Measurements from ENCODE around the gene ADAMTS14. TPM values are rescaled to one million over a fixed set of nuclear protein-coding genes. Genes with fewer than 3 reads are reported as not detected.

Gene ADAMTS14
- total RNA-seq, 3 donors from 2014 or later: under 0.01 to 0.15 (median under 0.01) TPM

DNA sequence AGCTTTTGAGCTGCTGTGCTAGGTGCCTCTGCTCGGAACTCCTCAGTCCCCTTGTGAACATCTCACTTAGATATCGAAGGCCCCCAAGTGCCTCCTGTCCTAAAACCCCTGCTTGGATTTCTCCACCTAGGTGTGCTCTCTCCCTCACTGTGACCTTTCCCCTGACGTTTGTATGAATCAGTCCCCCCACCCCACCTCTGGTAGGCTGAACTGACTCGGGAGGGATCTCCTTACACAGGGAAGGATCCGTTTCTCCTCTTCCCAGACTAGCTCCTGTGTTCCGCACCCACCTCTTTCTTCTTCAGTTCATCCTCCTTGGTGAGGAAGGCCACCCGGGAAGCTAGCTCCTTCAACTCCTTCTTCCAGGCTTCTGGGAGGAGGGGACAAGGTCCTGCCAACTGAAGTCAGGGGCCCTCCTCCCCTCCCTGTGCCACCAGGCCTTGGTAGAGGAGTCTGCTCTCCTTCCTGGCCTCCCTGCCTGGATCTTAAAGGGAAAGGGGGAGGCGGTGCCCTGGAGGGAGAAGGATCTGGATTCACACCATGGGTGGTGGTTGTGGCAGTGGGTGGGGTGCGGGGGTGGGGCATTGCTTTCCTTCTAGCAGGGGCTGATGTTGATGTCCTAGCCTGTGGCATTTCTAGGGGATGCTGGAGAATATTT lies 106.1 kb downstream of the ADAMTS14 start:
- no peaks in the 10 kb centered on the region for H3K4me1 ChIP-seq
- no peak overlapping the region for H3K27ac ChIP-seq
- no peaks in the 10 kb centered on the region for H3K9me3 ChIP-seq
- H3K36me3 ChIP-seq: no peaks in the 10 kb centered on the region
- TF ChIP-seq POLR2A (IDR thresholded peaks at IDR 0.05): no peak
- TF ChIP-seq, protein P1, sequence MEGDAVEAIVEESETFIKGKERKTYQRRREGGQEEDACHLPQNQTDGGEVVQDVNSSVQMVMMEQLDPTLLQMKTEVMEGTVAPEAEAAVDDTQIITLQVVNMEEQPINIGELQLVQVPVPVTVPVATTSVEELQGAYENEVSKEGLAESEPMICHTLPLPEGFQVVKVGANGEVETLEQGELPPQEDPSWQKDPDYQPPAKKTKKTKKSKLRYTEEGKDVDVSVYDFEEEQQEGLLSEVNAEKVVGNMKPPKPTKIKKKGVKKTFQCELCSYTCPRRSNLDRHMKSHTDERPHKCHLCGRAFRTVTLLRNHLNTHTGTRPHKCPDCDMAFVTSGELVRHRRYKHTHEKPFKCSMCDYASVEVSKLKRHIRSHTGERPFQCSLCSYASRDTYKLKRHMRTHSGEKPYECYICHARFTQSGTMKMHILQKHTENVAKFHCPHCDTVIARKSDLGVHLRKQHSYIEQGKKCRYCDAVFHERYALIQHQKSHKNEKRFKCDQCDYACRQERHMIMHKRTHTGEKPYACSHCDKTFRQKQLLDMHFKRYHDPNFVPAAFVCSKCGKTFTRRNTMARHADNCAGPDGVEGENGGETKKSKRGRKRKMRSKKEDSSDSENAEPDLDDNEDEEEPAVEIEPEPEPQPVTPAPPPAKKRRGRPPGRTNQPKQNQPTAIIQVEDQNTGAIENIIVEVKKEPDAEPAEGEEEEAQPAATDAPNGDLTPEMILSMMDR (IDR thresholded peaks at IDR 0.05): no peak
- TF ChIP-seq POLR2AphosphoS5 (IDR thresholded peaks at IDR 0.05): no peak
- intact Hi-C loops (cut with DNase I; ENCODE audit: low total_unique reads): no loop called here
- H3K27me3 ChIP-seq: no peaks in the 10 kb centered on the region
- H3K4me3 ChIP-seq: no peak overlapping the region
- peak in 1 of 2 donors; percentile 7 for DNase-seq (ENCODE audit: low spot score in 2 of 2)

DNA sequence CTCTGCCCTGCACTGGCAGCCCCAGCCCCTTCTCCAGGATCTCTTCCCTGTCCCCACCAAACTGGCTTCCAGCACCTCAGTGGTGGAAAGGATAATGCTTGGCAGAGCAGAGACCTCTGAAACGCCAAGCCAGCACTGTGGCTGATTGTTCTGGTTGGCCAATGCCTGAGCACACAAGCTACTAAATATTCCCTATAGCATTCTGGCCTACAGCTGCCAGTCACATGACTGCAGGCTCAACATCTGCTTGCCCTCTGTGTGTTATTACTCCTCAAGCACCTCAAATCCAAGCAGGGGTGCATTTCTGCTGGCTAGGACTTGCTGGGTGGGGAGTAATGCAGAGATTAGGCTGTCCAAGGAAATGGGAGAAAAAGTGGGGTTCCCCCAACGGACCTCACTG lies 106.8 kb downstream of the ADAMTS14 start:
- TF ChIP-seq POLR2AphosphoS5 (IDR thresholded peaks at IDR 0.05): no peak
- TF ChIP-seq, protein P1 (IDR thresholded peaks at IDR 0.05): no peak
- no peak for TF ChIP-seq POLR2A (IDR thresholded peaks at IDR 0.05)
- Histone ChIP-seq H3K27ac (no peak overlapping the region), H3K4me1 (no peaks in the 10 kb centered on the region), H3K36me3 (no peaks in the 10 kb centered on the region), H3K27me3 (no peaks in the 10 kb centered on the region), H3K9me3 (no peaks in the 10 kb centered on the region), H3K4me3 (no peak overlapping the region)
- intact Hi-C loops (cut with DNase I; ENCODE audit: low total_unique reads): no loop called here
- DNase-seq (ENCODE audit: low spot score in 2 of 2): peak in 1 of 2 donors; percentile 6

DNA sequence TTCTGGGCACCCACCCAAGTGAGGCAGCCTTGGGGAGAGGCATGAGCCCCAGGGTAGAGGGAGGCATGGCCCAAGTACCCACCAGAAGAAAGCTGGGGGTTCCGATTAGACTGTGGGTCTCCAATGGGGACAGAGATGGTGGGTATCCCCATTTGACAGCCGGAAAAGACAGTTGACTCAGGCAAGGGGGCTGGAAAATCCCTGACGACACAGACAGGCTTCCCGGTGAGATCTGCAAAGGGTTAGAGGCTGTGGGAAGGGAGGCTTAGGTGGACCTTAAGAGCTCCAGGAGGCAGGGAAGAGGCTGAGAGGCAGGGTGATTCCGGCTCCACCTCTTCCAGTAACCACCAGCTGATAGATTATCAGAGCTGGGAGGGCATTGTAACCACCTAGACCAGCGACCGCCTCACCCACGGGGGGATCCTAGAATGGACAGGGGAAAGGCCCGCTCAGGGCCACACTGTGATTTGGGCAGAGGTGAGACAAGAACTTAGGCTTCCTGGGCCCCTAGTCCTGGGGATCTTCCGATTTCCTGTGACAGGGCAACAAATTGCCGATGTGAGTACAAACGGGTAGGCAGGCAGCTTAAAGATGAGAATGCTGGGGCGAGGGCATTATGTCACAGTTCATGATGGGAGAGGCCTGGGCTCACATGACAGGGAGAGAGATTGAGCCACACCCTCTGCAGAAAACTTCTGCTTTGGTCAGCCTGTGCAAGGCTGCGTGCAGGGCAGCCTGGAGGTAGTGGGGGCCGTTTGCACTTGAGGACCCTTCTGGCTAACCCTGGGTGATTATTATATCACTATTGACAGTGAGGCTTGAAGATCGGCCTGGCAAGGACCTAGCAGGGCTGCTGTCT lies 107.4 kb downstream of the ADAMTS14 start:
- no peak for DNase-seq (ENCODE audit: low spot score in 2 of 2)
- H3K4me1 ChIP-seq: no peaks in the 10 kb centered on the region
- intact Hi-C loops (cut with DNase I; ENCODE audit: low total_unique reads): loop anchor here (5.0 kb wide), 1 partner anchor 962 kb away; no protein-coding TSS in a partner anchor
- H3K27ac ChIP-seq: no peak overlapping the region
- H3K4me3 ChIP-seq: no peak overlapping the region
- TF ChIP-seq POLR2AphosphoS5 (IDR thresholded peaks at IDR 0.05) (no peak), POLR2A (IDR thresholded peaks at IDR 0.05) (no peak)
- TF ChIP-seq, protein P1 (IDR thresholded peaks at IDR 0.05): no peak
- no peaks in the 10 kb centered on the region for H3K36me3 ChIP-seq
- H3K9me3 ChIP-seq: no peaks in the 10 kb centered on the region
- H3K27me3 ChIP-seq: no peaks in the 10 kb centered on the region

DNA sequence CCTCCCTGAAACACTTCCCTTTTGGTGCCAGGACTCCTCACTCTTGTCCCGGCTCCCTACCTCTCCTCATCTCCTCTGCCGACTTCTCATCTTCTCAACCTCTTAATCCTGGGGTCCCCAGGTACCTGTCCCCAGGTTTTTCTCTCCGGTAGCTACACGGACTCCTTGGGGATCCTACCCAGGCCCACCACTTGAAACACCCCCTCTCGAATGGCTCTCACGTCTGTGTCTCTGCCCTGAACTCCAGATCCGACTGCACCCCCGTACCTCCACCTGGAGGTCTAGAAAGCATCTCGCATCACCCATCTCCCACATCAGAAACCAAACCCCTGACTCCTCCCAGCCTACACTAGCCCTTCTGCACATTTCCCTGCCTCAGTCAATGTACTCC lies 108.1 kb downstream of the ADAMTS14 start:
- TF ChIP-seq POLR2AphosphoS5 (IDR thresholded peaks at IDR 0.05): no peak
- no peak overlapping the region for H3K4me3 ChIP-seq
- H3K27ac ChIP-seq: no peak overlapping the region
- no peaks in the 10 kb centered on the region for H3K4me1 ChIP-seq
- no peaks in the 10 kb centered on the region for H3K9me3 ChIP-seq
- intact Hi-C loops (cut with DNase I; ENCODE audit: low total_unique reads): loop anchor here (5.0 kb wide), 1 partner anchor 963 kb away; no protein-coding TSS in a partner anchor
- peaks cover 0 to 3% of the 10 kb centered on the region in 2 donors for H3K27me3 ChIP-seq
- no peaks in the 10 kb centered on the region for H3K36me3 ChIP-seq
- peak in 1 of 2 donors; percentile 10 for DNase-seq (ENCODE audit: low spot score in 2 of 2)

DNA sequence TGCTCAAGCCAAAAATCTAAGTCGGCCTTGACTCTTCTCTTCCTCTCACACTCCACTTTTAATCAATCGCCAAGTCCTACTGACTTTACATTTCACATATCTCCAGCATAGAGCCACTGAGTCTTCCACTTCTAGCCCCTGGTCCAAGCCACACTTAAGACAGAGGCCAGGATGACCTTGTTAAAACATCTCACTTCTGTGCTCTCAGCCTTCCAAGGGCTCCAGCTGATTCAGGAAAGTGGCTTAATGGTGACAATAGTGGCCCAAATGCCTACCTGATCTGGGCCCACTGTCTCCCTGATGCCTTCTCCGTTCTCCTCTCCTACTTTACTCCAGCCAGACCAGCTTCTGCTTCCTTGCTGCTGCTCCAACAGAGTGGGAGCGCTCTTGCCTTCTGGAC lies 108.5 kb downstream of the ADAMTS14 start:
- no peak for DNase-seq (ENCODE audit: low spot score in 2 of 2)
- no peaks in the 10 kb centered on the region for H3K9me3 ChIP-seq
- H3K36me3 ChIP-seq: no peaks in the 10 kb centered on the region
- H3K4me1 ChIP-seq: no peaks in the 10 kb centered on the region
- H3K27me3 ChIP-seq: peaks cover 0 to 4% of the 10 kb centered on the region in 2 donors
- H3K4me3 ChIP-seq: no peak overlapping the region
- H3K27ac ChIP-seq: no peak overlapping the region
- TF ChIP-seq POLR2AphosphoS5 (IDR thresholded peaks at IDR 0.05) (no peak), POLR2A (IDR thresholded peaks at IDR 0.05) (no peak)
- TF ChIP-seq, protein P1 (IDR thresholded peaks at IDR 0.05): no peak
- intact Hi-C loops (cut with DNase I; ENCODE audit: low total_unique reads): loop anchor here (5.0 kb wide), 1 partner anchor 963 kb away; no protein-coding TSS in a partner anchor
